GM12872 (cell line): ENCODE measurements around the gene COX11.

Source experiments
- TF ChIP-seq, protein P1 (sequence below): IDR thresholded peaks from 3 replicates; pipeline ENCODE4 v1.5.1; 2011; ENCODE audit warnings: low read depth, mild to moderate bottlenecking, low read length, moderate library complexity; ENCODE audit not compliant: insufficient read depth

Gene COX11

DNA sequence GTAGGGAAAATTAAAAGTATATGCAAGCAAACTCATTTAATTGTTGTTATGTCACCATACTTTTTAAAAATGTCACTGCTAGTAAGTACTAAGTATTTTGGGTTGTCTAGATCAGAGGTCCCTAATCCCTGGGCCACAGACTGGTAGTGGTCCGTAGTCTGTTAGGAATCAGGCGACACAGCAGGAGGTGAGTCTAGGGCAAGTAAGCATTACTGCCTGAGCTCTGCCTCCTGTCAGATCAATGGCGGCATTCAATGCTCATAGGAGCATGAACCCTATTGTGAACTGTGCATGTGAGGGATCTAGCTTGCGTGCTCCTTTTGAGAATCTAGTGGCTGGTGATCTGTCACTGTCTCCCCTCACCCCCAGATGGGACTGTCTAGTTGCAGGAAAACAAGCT, 21.7 kb upstream of the COX11 start:
- TF ChIP-seq, protein P1, sequence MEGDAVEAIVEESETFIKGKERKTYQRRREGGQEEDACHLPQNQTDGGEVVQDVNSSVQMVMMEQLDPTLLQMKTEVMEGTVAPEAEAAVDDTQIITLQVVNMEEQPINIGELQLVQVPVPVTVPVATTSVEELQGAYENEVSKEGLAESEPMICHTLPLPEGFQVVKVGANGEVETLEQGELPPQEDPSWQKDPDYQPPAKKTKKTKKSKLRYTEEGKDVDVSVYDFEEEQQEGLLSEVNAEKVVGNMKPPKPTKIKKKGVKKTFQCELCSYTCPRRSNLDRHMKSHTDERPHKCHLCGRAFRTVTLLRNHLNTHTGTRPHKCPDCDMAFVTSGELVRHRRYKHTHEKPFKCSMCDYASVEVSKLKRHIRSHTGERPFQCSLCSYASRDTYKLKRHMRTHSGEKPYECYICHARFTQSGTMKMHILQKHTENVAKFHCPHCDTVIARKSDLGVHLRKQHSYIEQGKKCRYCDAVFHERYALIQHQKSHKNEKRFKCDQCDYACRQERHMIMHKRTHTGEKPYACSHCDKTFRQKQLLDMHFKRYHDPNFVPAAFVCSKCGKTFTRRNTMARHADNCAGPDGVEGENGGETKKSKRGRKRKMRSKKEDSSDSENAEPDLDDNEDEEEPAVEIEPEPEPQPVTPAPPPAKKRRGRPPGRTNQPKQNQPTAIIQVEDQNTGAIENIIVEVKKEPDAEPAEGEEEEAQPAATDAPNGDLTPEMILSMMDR, result no peak

DNA sequence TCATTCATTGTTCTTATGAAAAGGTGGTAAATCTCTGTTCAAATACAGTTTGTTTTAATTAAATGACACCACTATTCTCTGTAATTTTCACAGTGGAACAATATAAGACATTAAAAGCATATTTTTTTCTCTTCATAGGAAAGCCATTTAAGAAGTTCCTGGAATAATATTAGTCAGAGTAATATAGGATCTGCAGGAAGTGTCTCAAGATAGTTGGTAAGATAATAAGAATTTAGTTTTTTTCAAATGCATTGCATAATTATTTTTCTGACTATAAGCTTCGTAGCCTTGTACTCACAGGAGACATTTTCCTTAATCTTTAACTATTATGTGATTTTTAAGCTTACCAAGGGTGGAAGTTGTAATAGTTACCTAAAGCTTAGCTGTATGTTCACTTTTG, 17.0 kb upstream of the COX11 start:
- TF ChIP-seq, protein P1, result no peak

DNA sequence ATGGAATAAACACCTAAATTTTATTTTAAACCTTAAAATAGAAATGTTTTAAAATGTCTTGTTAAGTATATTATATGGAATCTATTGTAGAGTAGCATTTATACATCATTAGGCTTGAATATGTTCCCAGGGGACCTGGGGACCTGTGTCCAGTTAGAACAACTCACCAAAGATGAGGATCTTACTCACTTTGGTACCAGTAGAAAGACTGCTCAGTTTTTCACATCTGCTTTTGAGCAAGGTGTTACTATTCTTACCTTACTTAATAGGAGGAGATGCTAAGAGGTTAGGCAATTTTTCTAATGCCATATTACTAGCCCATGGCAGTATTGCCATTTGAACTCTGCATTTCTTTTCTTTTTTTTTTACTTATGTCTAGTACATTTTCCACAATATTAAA, 14.8 kb upstream of the COX11 start:
- TF ChIP-seq, protein P1, result no peak

DNA sequence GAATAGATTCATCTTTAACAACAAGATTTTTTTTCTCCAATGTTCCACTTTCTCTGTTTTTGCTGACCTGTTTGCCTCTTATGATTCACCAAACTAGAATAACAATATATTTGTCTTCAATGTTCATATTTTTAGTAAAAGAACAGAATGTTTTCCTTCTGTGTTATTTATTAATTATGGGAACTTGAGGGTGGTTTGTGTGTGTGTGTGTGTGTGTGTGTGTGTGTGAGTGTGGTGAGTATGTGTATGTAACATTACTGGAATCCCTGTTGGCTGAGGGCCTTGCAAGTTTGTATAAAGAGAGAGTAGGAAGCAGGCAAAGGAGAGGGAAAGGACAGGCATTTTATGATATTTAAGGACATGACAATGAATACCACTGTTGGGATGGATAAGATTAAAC, 13.9 kb upstream of the COX11 start:
- TF ChIP-seq, protein P1, result no peak

DNA sequence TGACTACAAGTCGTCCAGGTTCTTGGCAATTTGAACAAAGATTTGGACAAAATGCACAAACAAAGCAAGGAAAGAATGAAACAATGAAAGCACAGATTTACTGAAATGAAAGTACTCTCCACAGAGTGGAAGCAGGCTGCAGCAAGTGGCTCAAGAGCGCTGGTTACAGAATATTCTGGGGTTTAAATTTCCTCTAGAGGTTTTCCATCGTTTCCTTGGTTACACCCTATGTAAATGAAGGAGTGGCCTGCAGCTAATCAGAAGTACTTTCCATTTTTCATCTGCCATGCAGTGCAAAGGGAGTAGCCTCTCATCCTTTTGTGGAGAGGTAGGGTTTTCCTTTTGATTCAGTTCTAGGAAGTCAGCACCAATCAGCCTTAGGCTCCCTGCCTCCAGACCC, 11.9 kb upstream of the COX11 start:
- TF ChIP-seq, protein P1, result no peak

DNA sequence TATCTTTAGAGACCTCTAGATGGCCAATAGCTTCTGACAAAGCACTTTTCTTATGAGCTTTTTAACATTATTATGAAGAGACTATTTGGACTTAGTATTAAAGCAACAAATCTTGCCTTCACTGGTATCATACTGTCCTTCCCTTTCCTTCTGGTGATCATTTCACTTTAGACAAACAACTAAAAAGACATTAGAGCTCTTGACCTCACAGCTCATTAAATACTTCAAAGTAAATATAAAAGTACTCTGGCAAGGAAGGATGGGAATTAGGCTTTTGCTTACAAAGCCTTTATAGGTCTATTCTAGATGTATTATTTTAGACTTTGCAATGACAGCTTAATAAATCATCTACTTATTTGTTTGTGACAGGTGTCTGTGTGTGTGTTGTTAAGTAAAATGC, 11.2 kb upstream of the COX11 start:
- TF ChIP-seq, protein P1, result no peak

DNA sequence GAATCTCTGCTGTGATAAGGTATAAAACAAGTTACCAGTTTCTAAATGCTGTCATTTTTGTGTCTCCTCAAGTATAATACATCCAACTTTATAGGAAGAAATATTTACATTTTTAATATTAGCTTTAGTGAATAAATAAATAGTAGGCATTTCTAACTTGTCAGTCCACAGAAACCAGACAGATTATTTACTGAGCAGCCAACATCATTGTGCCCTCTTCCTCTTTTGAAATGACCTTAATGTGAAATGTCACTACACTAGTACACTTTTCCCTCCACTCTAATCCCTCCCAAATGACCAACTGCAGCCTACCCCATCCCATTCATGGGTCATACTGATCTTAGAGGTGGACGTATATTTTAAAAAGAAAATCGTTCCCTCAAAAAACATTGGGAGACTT, 9.3 kb upstream of the COX11 start:
- TF ChIP-seq, protein P1, result no peak

DNA sequence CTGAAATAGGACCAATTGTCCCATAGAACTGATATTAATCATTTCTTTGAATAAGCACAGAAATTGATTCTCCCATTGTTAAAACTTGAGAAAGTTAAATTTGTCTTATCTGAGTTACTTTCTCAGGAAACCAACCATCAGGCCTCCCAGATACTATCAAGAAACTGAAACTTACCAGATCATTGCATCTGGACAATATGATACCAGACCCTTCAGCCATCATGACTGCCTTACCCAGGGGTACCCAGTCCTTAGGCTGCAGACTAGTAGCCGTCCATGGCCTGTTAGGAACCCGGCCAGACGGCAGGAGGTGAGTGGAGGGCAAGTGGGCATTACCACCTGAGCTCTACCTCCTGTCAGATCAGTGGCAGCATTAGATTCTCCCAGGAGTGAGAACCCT, 7.9 kb upstream of the COX11 start:
- TF ChIP-seq, protein P1, result no peak
